NOMO-1 treated with dmso at 0.1 percent for 144 hours (cell line): ENCODE measurements around the gene C2CD5.
A peak's percentile ranks its signal among the peaks of the same experiment; 100 is the strongest.
"Not testable (repeated sequence)": the region's sequence is repeated elsewhere in the genome, so short reads cannot be mapped to it uniquely, and the experiment has no call there.

Experiments used
- DNase-seq: peaks from one replicate; lab custom pipeline; 2025; ENCODE audit not compliant: unreplicated experiment; lab: John Stamatoyannopoulos, UW

Gene C2CD5

GRCh38 chr12:22544038-22544979, at the start of gene C2CD5:
Gene C2CD5, minus strand, starts transcription at chr12:22544542. Its CDS starts 392 bp downstream, at chr12:22544150.
- DNase-seq: peak; percentile 96

GRCh38 chr12:22593864-22594263, 49.5 kb upstream of the C2CD5 start:
- no peak for DNase-seq

GRCh38 chr12:22588817-22589216, 44.5 kb upstream of the C2CD5 start:
- DNase-seq: no peak

- DNase-seq: no peak
Measured at GRCh38 chr12:22578328-22578727, 34.0 kb upstream of the C2CD5 start.

GRCh38 chr12:22577667-22578066, 33.3 kb upstream of the C2CD5 start:
- DNase-seq: no peak

- DNase-seq: no peak
Measured at GRCh38 chr12:22576473-22576872, 32.1 kb upstream of the C2CD5 start.

GRCh38 chr12:22576065-22576464, 31.7 kb upstream of the C2CD5 start:
- DNase-seq: no peak

GRCh38 chr12:22574921-22575320, 30.6 kb upstream of the C2CD5 start:
- no peak for DNase-seq

GRCh38 chr12:22573181-22573580, 28.8 kb upstream of the C2CD5 start:
- DNase-seq: no peak

GRCh38 chr12:22569253-22569652, 24.9 kb upstream of the C2CD5 start:
- no peak for DNase-seq

- DNase-seq: no peak
Measured at GRCh38 chr12:22562036-22563028, 18.0 kb upstream of the C2CD5 start.

- not testable (repeated sequence) for DNase-seq
Measured at GRCh38 chr12:22554750-22555149, 10.4 kb upstream of the C2CD5 start.

- DNase-seq: no peak
Measured at GRCh38 chr12:22551624-22552023, 7.3 kb upstream of the C2CD5 start.

GRCh38 chr12:22545255-22545654, 913 bp upstream of the C2CD5 start:
- DNase-seq: no peak

GRCh38 chr12:22543246-22544037, 900 bp downstream of the C2CD5 start:
- DNase-seq: no peak

GRCh38 chr12:22541496-22542155, 2.7 kb downstream of the C2CD5 start:
- peak; percentile 29 for DNase-seq

- DNase-seq: peak; percentile 82
Measured at GRCh38 chr12:22539055-22539454, 5.3 kb downstream of the C2CD5 start.

- DNase-seq: no peak
Measured at GRCh38 chr12:22538311-22538710, 6.0 kb downstream of the C2CD5 start.

- DNase-seq: no peak
Measured at GRCh38 chr12:22536971-22537544, 7.3 kb downstream of the C2CD5 start.
